ENCODE measurements around the gene SAFB.

DNA sequence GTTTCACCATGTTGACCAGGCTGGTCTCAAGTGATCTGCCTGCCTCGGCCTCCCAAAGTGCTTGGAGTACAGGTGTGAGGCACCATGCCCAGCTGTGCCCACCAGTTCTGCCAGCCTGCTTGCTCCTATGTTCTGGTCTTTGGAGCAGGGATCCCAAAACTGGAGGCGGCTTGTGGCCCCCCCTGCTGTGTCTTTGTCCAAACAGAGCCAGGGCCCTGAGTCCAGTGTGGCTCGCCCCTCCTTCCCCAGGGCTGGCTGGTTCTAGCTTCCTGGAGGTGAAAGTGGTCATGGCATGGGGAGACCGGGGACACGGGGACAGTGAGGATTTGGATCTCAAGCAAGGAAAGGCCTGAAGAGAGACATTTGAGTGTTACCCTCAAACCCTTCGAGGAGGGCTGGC lies 43.6 kb upstream of the SAFB start:
- no peak for TF ChIP-seq CTCF (conservative IDR thresholded peaks at IDR 0.05; ENCODE audit: low read depth, low read length)
- no peak for TF ChIP-seq EZH2 (IDR thresholded peaks at IDR 0.05; ENCODE audit: borderline replicate concordance, low read depth, low read length, poor library complexity, severe bottlenecking)

All from A673 (cell line).